ENCODE measurements around the gene SERPINA3.

Gene SERPINA3

GRCh38 chr14:94665544-94665943 lies 53.4 kb downstream of the SERPINA3 start:
- no peak for DNase-seq
- intact Hi-C loops (cut with DNase I) = no loop called here

- intact Hi-C loops (cut with DNase I) = no loop called here
- DNase-seq = peak in 6 of 42 donors; percentile 1 to 39 (median 7)
Observed at GRCh38 chr14:94670692-94671285, 58.6 kb downstream of the SERPINA3 start.

DNA sequence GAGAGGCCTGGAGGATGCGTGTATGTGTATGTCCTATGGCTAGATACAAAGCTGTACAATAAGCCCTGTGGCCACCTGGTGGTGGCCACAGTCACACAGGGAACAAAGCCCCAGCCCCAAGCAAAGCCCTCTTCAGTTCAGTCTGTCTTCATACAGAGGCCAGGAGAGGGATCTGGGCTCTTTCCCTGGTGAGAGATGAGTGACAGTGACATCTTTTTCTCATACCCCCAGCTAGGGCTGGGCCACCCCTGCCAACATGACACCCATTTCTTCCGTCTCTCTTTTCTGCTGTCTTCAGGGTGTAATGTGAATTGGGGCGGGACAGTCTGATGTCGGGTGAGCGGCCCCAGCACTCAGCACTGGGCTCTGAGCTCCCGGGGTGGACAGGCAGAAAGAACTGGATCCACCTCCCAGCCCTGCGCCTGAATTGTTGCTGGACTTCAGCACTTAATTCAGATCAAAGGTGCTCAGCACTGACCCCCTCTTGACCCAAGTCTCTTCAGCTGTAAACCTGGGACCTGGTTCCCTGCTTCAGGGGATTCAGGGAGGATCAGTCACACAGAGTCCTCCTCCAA lies 59.8 kb downstream of the SERPINA3 start:
- peak in 6 of 42 donors; percentile 1 to 36 (median 18) for DNase-seq
- intact Hi-C loops (cut with DNase I) = no loop called here

- DNase-seq = peak in 6 of 42 donors; percentile 2 to 22 (median 8)
- intact Hi-C loops (cut with DNase I) = no loop called here
Observed at GRCh38 chr14:94673071-94673470, 60.9 kb downstream of the SERPINA3 start.
